Measurements from ENCODE around the gene FTO. TPM values are rescaled to one million over a fixed set of nuclear protein-coding genes. Genes with fewer than 3 reads are reported as not detected.

Gene FTO
- total and polyA plus RNA-seq, 2 of the 13 experiments (the other 11 are each of a cell fraction or from before 2014, with no cell fraction given), result 41.6 to 55.8 TPM

- TF ChIP-seq ARID4A (CRISPR knock-in tag; IDR thresholded peaks at IDR 0.05; ENCODE audit: borderline replicate concordance) (peak; percentile 38; the same call in 1 of the 2 replicates), GTF2F1 (IDR thresholded peaks at IDR 0.05; ENCODE audit: low read length) (no peak), THRA (CRISPR knock-in tag; IDR thresholded peaks at IDR 0.05; ENCODE audit: borderline replicate concordance) (peak; percentile 81), POGK (CRISPR knock-in tag; conservative IDR thresholded peaks at IDR 0.05) (peak; percentile 77), PLRG1 (conservative IDR thresholded peaks at IDR 0.05) (no peak), NFKBIZ (CRISPR knock-in tag; IDR thresholded peaks at IDR 0.05) (peak; percentile 70; the same call in 1 of the 2 replicates), ZEB1 (IDR thresholded peaks at IDR 0.05; ENCODE audit: insufficient replicate concordance, low read depth) (peak; percentile 73), SALL1 (CRISPR knock-in tag; IDR thresholded peaks at IDR 0.05) (peak; percentile 97), HOXA5 (CRISPR knock-in tag; IDR thresholded peaks at IDR 0.05) (peak; percentile 32; the same call in 1 of the 2 replicates), ZFP91 (CRISPR knock-in tag; IDR thresholded peaks at IDR 0.05; ENCODE audit: borderline replicate concordance) (no peak)
Observed at GRCh38 chr16:53881371-53881770, 177.4 kb downstream of the FTO start (continued).
